CD14-positive monocyte (primary cell): ENCODE measurements around the gene IGSF22. TPM values are rescaled to one million over a fixed set of nuclear protein-coding genes. Genes with fewer than 3 reads are reported as not detected.
A peak's percentile ranks its signal among the peaks of the same experiment; 100 is the strongest.

Experiments used
- DNase-seq, 3 donors: peaks; one replicate each; pipeline ENCODE4 v3.0.0-alpha.2; 2011 to 2022
- H2AFZ ChIP-seq: 2 replicates; pipeline ENCODE4 v1.6.0; 2012; ENCODE audit warnings: mild to moderate bottlenecking, low read depth, low read length, inconsistent platforms; ENCODE audit not compliant: insufficient read depth, poor library complexity, severe bottlenecking
- H3K27ac ChIP-seq, 2 donors: 1 replicate in 1 of 2; 2 replicates in 1 of 2; pipeline ENCODE4 v1.5.1; 2012 to 2013; ENCODE audit warnings: low read length in 2 of 2, control low read depth in 1 of 2, inconsistent platforms in 1 of 2, low read depth in 1 of 2, mild to moderate bottlenecking in 1 of 2
- H3K27me3 ChIP-seq, 2 donors: one replicate each; pipeline versions ENCODE4 v1.6.0 to v1.6.1; 2011 to 2013; ENCODE audit warnings: low read length in 2 of 2; ENCODE audit not compliant: control insufficient read depth in 2 of 2, insufficient read depth in 2 of 2
- H3K36me3 ChIP-seq, 2 donors: replicated peaks in 1 of 2; 1 replicate in 1 of 2; 2 replicates in 1 of 2; pipeline versions ENCODE4 v1.5.1 to v1.6.1; 2012 to 2013; ENCODE audit warnings: low read length in 2 of 2, control low read depth in 1 of 2, inconsistent platforms in 1 of 2, mild to moderate bottlenecking in 1 of 2; ENCODE audit not compliant: insufficient read depth in 2 of 2, control insufficient read depth in 1 of 2
- H3K4me1 ChIP-seq, 2 donors: 1 replicate in 1 of 2; 2 replicates in 1 of 2; pipeline versions ENCODE4 v1.5.1 to v1.6.1; 2012 to 2013; ENCODE audit warnings: low read length in 2 of 2, control low read depth in 1 of 2, inconsistent platforms in 1 of 2, mild to moderate bottlenecking in 1 of 2, moderate library complexity in 1 of 2; ENCODE audit not compliant: insufficient read depth in 2 of 2, control insufficient read depth in 1 of 2
- H3K4me2 ChIP-seq: replicated peaks from 2 replicates; pipeline ENCODE3; 2012; ENCODE audit warnings: low read length, moderate library complexity, mild to moderate bottlenecking; ENCODE audit not compliant: poor library complexity, severe bottlenecking; ENCODE audit errors: extremely low read depth
- H3K4me3 ChIP-seq, 3 experiments: fragments of 200-600 bp in 1 of 3; sonication (generic) in 1 of 3; replicated peaks in 1 of 3; 1 replicate in 2 of 3; 2 replicates in 1 of 3; pipeline ENCODE4 v1.5.1; 2011 to 2013; ENCODE audit warnings: low read length in 3 of 3, mild to moderate bottlenecking in 3 of 3, control low read depth in 2 of 3, low read depth in 2 of 3, inconsistent platforms in 1 of 3, moderate library complexity in 1 of 3
- H3K79me2 ChIP-seq: 2 replicates; pipeline ENCODE4 v1.6.0; 2012; ENCODE audit warnings: mild to moderate bottlenecking, control low read depth, inconsistent platforms, low read length, moderate library complexity; ENCODE audit not compliant: insufficient read depth
- H3K9ac ChIP-seq: 2 replicates; pipeline ENCODE4 v1.6.0; 2017; ENCODE audit warnings: low read length, mild to moderate bottlenecking; ENCODE audit not compliant: insufficient read depth, poor library complexity, severe bottlenecking
- H3K9me3 ChIP-seq, 2 donors: replicated peaks in 1 of 2; 1 replicate in 1 of 2; 2 replicates in 1 of 2; pipeline versions ENCODE4 v1.5.1 to v1.6.1; 2012 to 2013; ENCODE audit warnings: low read length in 2 of 2, control low read depth in 1 of 2; ENCODE audit not compliant: control insufficient read depth in 1 of 2, insufficient read depth in 1 of 2
- H4K20me1 ChIP-seq: 2 replicates; pipeline ENCODE4 v1.6.0; 2012; ENCODE audit warnings: mild to moderate bottlenecking, low read length, control low read depth, moderate library complexity; ENCODE audit not compliant: insufficient read depth
- H3K27ac Mint-ChIP-seq, 7 donors: one replicate each; pipeline ENCODE4 v1.8.0; 2020; ENCODE audit warnings: mild to moderate bottlenecking in 7 of 7, mixed read lengths in 7 of 7, moderate library complexity in 6 of 7, inconsistent platforms in 2 of 7
- H3K27me3 Mint-ChIP-seq, 3 donors: one replicate each; pipeline ENCODE4 v1.8.0; 2021 to 2022; ENCODE audit warnings: low read depth in 3 of 3, mild to moderate bottlenecking in 3 of 3, mixed read lengths in 3 of 3, moderate library complexity in 3 of 3, inconsistent platforms in 1 of 3
- H3K36me3 Mint-ChIP-seq, 2 donors: one replicate each; pipeline ENCODE4 v1.8.0; 2020; ENCODE audit warnings: mixed read lengths in 2 of 2, inconsistent platforms in 1 of 2, mild to moderate bottlenecking in 1 of 2
- H3K4me1 Mint-ChIP-seq: one replicate; pipeline ENCODE4 v1.8.0; 2020; ENCODE audit warnings: mild to moderate bottlenecking, mixed read lengths
- H3K4me3 Mint-ChIP-seq, 2 donors: one replicate each; pipeline ENCODE4 v1.8.0; 2020; ENCODE audit warnings: mild to moderate bottlenecking in 2 of 2, mixed read lengths in 2 of 2, moderate library complexity in 1 of 2
- H3K9me3 Mint-ChIP-seq, 7 donors: one replicate each; pipeline ENCODE4 v1.8.0; 2020 to 2022; ENCODE audit warnings: mixed read lengths in 7 of 7, mild to moderate bottlenecking in 6 of 7, moderate library complexity in 6 of 7, inconsistent platforms in 2 of 7
- whole genome bisulfite sequencing: methylation state at CpG from one replicate; pipeline ENCODE4 v1.1.5; 2013; ENCODE audit warnings: missing lambda C conversion rate; ENCODE audit not compliant: insufficient coverage; 5-methylcytosine and 5-hydroxymethylcytosine counted together
- intact Hi-C, 2 donors: fragments of 100-400 bp; cut with micrococcal nuclease; formaldehyde crosslinking; loops; one replicate each; pipeline versions ENCODE4 v1.15.0 to v1.15.1; 2023
- polyA plus RNA-seq, 3 donors: library from polyadenylated mRNA; depleted of rRNA in 1 of 3; unstranded in 2 of 3; stranded (reverse) in 1 of 3; fragments of 300-500 nt in 2 of 3; fragments of >200 nt in 1 of 3; fragmentation: Illumina TruSeq in 2 of 3; gene quantifications; 1 replicate in 2 of 3; 2 replicates in 1 of 3; pipeline ENCODE4 v1.2.3, GENCODE V29; 2012 to 2021
- TF ChIP-seq, protein P1 (sequence below): fragments of 200-600 bp; IDR thresholded peaks from one replicate; pipeline ENCODE4 v1.8.0; 2022; ENCODE audit warnings: antibody characterized with exemption, mild to moderate bottlenecking

Gene IGSF22
- polyA plus RNA-seq, 3 donors, result not detected

DNA sequence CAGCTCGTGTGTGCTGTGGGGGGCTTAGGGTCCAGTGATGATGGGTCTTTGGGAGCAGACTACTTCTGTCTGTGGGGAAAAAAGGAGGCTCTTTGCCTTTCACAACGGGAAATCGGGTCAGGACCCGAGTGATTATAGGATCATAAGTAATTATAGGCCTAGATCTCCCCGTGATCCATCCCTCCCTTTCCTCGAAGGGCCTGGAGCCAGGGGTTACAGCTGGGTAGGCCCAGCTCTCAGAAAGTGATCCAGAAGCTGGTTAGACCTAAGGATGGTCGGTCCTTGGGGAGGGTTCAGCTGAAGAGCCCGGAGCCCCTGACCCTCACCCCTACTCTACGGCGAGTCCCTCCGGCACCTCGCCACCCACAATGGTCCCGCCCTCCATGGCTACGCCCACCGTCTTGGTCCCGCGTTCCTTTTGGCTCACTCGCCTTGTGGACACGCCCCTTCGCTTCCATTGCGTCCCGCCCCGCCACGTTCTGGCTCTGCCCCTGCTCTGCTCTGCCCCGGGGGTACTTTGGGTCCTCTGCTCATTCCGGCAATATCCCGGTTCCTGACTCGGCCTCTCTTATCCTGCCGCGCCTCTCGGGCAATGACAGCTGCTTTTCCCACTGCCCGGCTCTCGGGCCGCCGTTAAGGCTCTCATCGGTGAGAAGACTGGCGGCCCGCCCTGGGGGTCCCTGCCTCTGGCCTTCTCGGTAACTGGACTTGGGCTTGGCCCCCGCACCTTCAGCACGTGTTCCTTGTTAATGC, 5.0 kb downstream of the IGSF22 start:
- peaks cover 0 to 3% (median 0%) of the 10 kb centered on the region in 7 donors for H3K9me3 Mint-ChIP-seq
- peak overlapping the region; percentile 10 to 80 (median 37) for H3K4me3 ChIP-seq
- TF ChIP-seq, protein P1, sequence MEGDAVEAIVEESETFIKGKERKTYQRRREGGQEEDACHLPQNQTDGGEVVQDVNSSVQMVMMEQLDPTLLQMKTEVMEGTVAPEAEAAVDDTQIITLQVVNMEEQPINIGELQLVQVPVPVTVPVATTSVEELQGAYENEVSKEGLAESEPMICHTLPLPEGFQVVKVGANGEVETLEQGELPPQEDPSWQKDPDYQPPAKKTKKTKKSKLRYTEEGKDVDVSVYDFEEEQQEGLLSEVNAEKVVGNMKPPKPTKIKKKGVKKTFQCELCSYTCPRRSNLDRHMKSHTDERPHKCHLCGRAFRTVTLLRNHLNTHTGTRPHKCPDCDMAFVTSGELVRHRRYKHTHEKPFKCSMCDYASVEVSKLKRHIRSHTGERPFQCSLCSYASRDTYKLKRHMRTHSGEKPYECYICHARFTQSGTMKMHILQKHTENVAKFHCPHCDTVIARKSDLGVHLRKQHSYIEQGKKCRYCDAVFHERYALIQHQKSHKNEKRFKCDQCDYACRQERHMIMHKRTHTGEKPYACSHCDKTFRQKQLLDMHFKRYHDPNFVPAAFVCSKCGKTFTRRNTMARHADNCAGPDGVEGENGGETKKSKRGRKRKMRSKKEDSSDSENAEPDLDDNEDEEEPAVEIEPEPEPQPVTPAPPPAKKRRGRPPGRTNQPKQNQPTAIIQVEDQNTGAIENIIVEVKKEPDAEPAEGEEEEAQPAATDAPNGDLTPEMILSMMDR, result no peak
- no peaks in the 10 kb centered on the region for H3K36me3 ChIP-seq
- H3K4me3 Mint-ChIP-seq, result peak overlapping the region; percentile 91 to 98
- no peaks in the 10 kb centered on the region for H3K36me3 Mint-ChIP-seq
- peak overlapping the region; percentile 90 for H2AFZ ChIP-seq
- peak overlapping the region in 1 of 7 donors; percentile 21 for H3K27ac Mint-ChIP-seq
- H3K27ac ChIP-seq, result no peak overlapping the region
- peak overlapping the region; percentile 89 for H3K4me2 ChIP-seq
- peaks cover 0 to 9% of the 10 kb centered on the region in 2 donors for H3K27me3 ChIP-seq
- WGBS, result 3% methylated on average over 32 of the region's 41 CpGs
- peak overlapping the region; percentile 31 for H3K9ac ChIP-seq
- no peaks in the 10 kb centered on the region for H4K20me1 ChIP-seq
- no peaks in the 10 kb centered on the region for H3K9me3 ChIP-seq
- H3K4me1 Mint-ChIP-seq, result peaks cover 15% of the 10 kb centered on the region
- intact Hi-C loops, result no loop called here
- peaks cover 12 to 23% (median 13%) of the 10 kb centered on the region in 3 donors for H3K27me3 Mint-ChIP-seq
- H3K4me1 ChIP-seq, result peaks cover 13 to 17% of the 10 kb centered on the region in 2 donors
- no peaks in the 10 kb centered on the region for H3K79me2 ChIP-seq
- DNase-seq, result peak in 2 of 3 donors; percentile 31 to 51

DNA sequence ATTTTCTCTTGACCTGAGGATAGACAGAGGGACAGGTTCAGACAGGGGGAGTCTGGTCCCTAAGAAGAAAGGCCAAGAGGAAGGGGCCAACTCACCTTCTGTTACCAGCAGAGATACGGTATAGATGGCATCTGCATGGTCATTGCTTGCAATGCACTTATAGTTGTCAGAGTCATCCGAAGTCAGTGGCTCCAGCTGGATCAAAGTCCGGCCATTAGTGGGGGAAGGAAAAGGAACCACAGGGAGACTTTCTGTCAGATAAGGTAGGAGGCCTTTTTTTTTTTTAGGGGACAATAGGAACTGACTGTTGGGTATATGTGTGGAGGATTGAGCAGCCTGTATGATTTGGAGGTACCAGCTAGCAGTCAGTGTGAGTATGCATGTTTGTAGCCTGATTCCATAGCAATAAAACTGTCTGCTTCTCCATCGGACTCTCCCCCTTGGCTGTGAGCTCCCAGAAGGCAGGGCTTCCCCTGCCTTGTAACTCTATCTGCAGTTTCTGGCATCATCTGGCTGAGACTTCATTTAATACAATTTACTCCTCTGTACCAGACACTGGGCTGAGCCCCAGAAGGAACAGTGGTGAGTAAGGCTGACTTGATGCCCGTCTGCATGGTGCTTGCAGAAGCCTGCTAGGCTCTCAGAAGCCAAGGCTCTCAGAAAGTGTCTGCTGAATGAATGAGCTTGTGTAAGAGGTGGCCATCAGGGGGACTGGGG, 5.7 kb downstream of the IGSF22 start:
- DNase-seq, result no peak
- no peak overlapping the region for H3K4me2 ChIP-seq
- H3K27me3 ChIP-seq, result peaks cover 0 to 9% of the 10 kb centered on the region in 2 donors
- H3K9ac ChIP-seq, result no peak overlapping the region
- Mint-ChIP-seq H3K4me1 (peaks cover 15% of the 10 kb centered on the region), H3K9me3 (peaks cover 0 to 3% (median 0%) of the 10 kb centered on the region in 7 donors), H3K27ac (no peak overlapping the region), H3K27me3 (peaks cover 12 to 23% (median 13%) of the 10 kb centered on the region in 3 donors), H3K4me3 (peak overlapping the region; percentile 91 to 98), H3K36me3 (no peaks in the 10 kb centered on the region)
- TF ChIP-seq, protein P1, result no peak
- no peaks in the 10 kb centered on the region for H3K36me3 ChIP-seq
- no peaks in the 10 kb centered on the region for H3K79me2 ChIP-seq
- H3K9me3 ChIP-seq, result no peaks in the 10 kb centered on the region
- H3K27ac ChIP-seq, result no peak overlapping the region
- H3K4me1 ChIP-seq, result peaks cover 13 to 17% of the 10 kb centered on the region in 2 donors
- 84% methylated on average over 5 of the region's 5 CpGs for WGBS
- no peaks in the 10 kb centered on the region for H4K20me1 ChIP-seq
- no peak overlapping the region for H3K4me3 ChIP-seq
- intact Hi-C loops, result no loop called here
- peak overlapping the region; percentile 90 for H2AFZ ChIP-seq
